GM21737 (cell line): ENCODE data around the gene MICAL2.
A peak's percentile ranks its signal among the peaks of the same experiment; 100 is the strongest.

ENCODE experiments used
- ATAC-seq: cut with Tn5 transposase; IDR thresholded peaks from one replicate; pipeline ENCODE4 v1.9.1; 2021; ENCODE audit warnings: mild to moderate bottlenecking, moderate library complexity; ENCODE audit not compliant: unreplicated experiment

Gene MICAL2

DNA sequence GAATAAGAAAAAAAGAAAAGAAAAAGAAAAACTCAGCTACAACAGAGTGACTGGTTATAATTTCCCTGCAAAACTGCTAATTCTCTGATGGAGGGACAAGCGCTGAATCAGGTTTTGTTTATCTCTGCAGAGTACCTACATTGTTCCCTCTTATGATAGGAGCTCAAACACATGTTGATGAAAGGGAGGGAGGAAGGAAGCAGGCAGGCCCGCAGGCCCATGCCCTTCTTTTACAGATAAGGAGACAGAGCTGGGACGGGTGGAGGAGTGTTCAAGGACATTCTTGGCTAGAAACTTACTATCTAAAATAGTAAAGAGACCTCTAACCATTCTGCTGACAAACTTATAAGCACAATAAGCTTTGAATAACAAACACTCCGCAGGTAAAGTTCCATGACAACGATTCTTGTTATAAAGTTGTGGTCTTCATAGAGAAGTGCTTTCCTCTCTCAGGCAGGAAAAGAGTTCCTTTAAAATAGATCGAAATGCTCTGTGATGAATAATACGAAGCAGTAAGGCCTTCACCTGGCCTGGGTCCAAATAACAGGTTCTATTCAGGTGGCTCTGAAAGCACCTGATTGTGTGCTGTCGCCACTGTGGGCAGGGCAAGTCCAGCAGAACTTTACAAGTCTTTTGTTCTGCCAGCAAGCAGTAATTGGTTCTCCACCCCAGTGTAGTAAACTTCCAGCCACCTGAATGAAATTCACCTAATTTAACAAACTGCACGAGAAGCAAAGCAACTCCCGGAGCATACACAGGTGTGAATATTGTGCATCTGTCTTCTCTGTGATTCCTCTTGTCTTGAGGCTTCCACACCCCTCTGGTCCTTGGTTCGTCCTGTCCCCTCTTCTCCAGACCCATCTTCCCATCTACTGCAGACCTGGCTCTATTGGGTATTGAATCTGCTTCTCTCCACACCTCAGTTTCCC, 15.3 kb upstream of the MICAL2 start:
- ATAC-seq, result no peak

DNA sequence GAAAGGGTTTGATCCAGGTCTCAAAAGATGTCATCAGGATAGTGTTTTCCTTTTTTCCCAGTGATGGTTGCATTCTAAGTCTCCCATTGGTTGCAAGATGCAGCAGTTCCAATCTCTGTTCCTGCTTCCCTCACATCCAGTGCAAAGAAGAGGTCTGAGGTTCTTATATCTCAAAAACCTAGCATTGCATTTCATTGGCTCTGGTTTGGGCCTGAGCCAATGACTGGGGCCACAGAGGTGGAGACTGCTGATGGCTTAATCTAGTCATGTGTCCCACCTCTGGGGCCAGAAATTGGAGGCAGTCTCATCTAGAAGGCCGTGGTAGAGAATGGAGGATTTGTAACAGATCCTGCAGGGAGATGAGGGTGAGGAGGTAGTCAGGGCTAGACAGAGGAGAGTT, 13.2 kb upstream of the MICAL2 start:
- no peak for ATAC-seq

DNA sequence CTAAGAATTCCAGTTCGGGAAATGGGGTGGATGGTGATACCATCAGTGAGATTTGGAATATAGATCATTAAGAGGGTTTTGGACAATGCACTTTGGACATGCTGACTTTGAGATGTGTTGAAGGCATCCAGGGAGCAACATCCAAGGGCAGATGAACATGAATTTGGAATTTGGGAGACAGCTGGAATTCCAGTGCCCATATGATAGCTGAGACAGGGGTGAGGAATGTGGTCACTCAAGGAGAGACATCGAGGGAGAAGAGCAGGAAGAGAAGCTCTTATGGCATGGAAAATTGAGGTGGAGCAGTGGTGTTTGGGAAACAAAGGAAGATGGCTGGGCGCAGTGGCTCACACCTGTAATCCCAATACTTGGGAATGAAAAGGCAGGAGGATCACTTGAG, 11.8 kb upstream of the MICAL2 start:
- no peak for ATAC-seq

DNA sequence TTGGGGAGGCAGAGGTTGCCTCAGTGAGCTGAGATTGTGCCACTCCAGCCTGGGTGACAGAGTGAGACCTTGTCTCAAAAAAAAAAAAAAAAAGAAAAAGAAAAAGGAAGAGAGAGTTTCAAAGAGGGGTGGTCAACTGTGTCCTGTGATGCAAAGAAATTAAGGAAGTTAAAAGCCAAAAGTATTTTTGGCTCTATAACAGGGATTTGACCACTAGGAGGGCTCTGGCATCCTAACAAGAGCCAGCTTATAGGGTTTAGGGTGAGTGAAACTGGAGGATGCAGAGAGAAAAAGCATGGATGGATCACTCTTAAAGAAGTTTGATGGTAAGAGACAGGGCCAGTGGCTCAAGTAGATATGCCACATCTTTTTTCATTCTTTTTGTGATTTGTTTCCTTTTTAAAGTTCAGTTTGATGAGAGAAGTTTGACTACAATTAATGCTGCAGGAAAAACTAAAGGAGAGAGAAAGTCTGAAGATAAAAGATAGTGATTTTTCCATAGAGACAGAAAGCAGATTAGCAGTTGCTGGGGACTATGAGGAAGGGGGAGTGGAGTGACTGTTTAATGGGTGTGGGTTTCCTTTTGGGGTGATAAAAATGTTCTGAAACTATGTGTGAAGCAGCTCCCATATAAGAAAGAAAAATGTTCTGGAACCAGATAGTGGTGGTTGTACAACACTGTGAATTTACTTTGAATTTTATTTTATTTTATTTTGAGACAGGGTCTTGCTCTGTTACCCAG, 11.1 kb upstream of the MICAL2 start:
- no peak for ATAC-seq

DNA sequence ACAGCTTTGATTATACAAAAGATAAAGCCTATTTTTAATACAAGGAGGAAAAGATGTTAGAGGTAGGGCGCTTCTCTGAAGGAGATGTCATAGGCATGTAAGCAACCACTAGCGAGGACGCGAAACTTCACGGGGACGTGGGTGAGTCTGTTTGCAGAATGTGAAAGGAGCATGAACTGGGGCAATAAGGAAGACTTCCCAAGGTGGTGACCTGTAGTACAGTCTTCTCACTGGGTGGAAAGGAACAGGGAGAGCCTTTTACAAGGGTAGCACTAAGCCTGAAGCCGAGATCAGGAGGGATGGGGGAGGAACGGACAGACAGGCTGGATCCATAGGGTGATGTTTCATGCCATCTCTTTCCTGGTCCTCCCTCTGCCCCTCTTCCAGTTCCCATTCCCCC, 10.0 kb upstream of the MICAL2 start:
- ATAC-seq, result no peak

DNA sequence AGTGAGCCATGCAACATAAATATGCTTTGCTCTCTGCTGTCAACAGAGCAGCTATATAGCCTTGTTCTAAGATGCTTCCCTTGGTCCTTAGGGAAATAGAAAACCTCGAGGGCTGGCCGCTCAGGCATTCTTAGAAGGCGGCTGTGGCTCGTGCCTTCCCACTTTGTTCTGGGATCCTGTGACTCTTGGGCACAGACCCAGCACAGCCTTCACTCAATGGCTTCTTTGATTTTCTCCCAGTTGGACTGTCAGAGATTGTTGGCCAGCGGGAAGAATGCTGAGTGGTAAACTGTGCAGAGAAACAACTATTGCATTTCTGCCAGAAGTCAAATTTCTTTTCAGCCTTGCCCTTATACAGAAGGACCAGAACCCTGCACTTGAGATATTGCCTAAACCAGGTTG, 9.5 kb upstream of the MICAL2 start:
- no peak for ATAC-seq

DNA sequence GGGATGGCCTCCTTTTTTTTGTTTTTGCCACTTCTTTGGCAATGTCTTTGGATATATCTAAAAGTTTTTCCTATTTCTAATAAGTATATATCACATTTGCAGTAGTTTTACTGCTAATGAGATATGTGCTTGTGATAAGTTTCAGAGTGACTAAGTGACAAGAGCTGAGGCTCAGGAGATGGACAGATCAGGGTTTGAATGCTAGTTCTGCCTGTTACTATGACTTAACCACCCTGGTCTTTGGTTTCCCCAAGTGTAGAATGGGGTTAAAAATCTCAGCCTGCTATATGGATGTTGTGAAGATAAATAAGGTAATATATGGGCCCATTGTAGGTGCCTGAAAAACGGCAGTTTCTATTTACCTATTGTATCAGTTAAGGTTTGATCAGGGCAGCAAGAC, 9.1 kb upstream of the MICAL2 start:
- ATAC-seq, result no peak

DNA sequence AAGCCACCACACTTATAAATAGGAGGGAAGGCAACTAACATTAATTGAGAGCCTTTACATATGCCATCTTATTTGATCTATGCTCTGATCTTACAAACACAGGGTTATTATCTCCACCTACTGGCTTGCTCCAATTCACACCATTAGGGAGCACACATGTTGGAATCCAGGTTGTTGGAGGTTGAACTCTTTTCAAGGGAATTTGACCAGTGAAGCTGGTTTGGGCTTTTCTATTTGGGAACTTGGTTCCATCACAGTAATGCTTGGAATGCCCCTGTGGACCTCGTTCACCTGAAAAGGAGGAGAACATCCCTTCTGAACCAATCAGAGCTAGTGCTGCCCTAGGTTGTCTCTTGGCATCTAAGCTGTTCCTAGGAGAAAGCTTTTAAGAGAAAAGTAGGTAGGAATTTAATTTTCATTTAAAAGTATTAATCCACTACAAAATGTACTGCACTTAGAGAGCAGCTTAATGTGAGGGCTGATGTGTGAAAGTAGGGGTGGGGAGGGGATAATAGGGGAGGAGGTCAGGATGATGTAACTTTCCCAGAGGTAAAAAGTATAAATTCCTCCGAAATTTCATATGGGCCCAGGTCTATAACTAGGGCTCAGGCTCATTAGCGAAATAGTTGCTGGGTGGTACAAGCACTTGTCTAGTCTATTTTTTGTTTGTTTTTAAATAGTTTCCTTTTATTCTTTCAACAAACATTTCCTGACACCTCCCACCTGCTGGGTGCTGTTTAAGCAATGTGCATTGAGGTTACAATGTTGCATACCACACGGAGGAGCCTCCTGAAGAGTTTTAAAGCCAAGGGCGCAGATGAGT, 7.6 kb upstream of the MICAL2 start:
- no peak for ATAC-seq

DNA sequence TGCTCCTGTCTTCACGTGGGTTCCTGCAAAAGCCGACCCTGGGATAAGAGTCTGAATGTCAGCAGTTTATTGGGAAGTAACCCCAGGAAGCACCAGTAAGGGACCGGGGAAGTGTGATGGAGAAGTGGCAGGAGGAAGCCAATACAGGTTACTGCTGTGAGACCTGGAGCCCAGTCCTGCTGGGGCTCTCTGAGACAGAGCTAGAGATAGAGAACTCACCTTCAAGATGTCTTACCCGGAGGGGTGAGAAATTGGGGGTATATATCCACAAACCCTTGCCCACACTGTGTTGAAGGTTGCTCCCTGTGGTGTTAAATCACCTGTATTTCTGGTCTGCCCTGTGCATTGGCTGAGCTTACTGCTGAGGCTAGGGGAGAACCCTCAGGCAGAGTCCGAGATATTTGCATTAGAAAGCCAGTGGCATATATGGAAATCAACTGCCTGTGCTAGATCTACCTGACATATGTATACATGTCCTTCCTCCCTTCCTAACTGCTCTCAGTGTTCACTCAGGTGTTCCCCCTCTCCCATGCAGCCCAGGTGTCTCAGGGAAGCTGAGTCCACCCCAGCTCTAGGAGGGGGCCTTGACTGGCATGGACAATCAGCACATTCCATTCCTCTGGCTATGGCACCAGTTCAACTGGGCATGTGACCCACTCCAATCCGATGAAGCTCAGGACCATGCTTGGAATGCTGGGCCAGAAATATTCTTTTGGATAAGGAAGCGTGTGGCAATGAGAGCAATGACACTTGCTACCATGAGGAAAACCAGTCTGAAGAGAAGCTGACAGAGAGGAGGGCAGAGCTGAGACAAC, 6.8 kb upstream of the MICAL2 start:
- ATAC-seq, result no peak

DNA sequence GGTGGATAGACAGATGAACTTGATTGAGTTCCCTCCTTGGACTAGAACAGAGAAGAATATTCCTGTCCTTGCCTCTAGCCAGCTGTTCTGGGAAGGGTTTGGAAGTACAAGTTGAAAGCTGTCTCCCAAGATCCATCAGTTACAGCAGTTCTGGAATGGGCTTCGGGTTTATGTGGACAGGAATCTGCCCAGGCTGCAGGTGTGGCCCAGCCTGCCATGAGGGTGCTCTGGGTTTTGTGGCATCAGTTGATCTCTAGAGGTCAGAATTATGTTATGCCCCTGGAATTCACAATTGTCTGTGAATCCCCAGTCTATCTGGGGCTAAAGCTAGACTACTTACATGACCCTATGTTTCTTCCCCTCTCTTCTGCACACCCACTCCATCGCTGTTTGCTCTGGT, 4.9 kb upstream of the MICAL2 start:
- ATAC-seq, result no peak

DNA sequence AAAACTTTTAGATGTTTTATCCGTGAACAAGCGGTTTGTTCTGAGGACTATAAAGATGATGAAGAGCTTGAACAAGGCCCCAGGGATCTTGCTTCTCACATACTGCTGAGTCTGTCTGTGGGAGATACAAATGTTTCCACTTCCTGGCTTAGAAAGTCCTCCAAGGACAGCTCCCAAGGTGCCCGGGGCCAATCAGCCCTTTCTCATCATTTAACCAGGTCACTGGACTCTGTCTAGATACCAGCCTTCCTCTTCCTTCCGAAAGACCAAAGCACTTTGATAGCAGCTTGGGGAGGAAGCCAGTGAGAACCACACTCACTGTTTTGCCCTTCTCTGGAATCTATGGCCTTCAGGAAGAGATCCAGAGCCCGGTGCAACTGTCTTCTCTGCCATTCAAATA, 4.3 kb upstream of the MICAL2 start:
- no peak for ATAC-seq

DNA sequence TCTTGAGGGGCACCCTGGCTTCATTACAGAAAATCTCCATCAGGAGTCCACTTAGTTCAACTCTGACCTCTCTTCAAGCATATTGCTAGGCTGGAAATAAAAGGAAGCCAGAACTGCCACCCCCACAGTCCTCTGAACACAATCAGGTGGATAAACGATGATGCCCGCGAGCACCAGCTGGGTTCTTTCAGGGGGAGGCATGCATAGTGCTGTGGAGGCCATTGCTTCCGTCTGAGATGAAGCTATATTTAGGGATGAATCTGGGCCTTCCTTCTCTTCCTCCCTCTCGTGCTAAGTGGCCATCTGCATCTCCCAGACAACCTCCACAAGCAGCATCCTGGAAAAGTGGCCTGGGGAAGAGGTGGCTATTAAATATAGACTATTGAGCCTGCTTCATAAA, 3.9 kb upstream of the MICAL2 start:
- no peak for ATAC-seq

DNA sequence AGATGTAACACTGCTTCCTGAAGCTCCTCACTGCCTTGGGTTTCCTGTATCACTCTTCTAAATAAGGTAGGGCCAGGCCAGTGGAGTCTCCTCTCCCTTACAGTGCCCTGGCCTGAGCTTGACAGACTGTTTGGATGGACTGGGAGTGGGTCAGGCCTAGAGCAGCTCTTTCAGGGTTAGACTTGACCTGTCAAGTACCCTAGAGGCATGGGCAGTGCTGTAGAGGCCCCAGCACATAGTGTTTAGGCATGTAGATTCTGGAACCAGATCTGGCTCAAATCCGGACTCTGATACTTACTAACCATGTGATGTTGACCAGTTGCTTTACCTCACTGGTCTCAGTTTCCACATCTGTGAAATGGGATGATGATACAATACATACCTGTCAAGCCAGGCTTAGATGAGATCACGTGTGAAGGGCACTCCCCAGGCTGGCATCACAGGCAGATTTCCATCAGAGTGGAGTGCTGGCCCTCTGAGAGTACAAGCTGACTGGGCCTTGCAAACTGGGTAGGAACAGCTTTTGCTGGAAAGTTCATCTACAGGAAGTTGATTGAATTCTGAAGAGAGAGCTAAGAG, 1.4 kb upstream of the MICAL2 start:
- ATAC-seq, result no peak

DNA sequence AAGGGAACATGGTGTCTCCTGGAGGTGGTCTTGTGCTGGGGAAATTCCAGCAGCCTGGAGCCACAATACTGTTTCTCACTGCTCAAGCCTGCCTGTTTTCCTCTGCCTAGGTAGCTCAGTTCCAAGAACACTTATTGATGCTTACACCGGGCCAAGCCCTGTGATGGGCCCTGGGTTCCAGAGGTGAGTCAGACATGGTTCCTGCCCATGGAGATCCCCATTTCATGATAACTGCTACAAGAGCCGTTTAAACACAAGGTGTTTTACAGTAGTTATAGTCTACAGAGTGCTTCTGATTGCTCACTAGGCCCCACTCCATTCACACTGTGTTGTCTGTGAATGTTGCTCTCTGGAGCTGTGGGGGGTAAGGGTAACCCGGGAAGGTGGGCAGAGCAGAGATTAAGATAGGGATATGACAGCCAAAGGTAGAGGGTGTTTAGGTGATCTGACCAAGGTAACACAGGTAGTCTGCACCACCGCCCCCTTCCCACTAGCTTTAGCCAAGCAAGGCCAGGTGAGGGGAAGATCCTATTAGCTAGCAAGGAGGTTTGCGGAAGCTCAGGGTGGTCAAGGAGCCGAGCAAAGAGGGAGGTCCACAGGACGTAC, 696 bp upstream of the MICAL2 start:
- ATAC-seq, result no peak

DNA sequence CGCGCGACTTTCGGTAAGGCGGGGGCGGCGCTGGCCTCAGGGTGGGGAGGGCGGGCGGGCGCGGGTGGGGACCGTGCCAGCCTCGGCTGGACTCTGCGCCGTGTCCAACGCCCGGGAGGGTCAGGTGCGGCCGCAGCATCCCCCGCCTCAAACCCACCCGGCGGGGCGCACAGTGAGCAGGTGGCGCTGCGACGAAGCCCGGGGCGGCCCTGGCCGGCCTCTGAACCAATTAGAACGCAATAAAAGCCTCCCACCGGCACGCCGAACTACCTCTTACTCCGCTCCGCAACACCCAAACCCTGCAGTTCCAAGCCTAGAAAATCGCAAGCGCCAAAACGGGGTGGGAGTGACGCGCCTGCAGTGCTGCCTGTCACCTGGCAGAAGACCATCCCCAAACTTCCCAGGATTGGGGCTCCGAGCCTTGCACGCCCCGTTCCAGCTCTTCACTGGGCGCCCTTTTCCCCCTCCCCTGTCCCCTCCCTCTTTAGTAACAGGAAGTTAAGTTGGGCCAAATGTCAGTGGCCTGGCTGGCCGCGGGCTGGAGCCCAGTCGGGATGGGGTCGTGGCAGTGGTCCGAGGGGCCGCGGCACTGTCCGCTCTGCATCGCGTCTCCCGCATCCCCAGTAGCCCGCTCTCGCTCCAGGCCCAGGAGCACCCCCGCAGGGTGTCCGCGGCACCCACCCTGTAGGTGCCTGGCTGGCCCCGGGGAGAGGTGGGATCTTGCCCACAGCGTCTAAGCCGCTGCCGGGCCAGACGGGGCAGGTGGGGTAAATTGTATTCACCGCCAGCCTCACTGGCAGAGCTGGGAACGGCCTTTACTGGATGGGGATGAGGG, 541 bp downstream of the MICAL2 start:
- ATAC-seq, result peak; percentile 34

DNA sequence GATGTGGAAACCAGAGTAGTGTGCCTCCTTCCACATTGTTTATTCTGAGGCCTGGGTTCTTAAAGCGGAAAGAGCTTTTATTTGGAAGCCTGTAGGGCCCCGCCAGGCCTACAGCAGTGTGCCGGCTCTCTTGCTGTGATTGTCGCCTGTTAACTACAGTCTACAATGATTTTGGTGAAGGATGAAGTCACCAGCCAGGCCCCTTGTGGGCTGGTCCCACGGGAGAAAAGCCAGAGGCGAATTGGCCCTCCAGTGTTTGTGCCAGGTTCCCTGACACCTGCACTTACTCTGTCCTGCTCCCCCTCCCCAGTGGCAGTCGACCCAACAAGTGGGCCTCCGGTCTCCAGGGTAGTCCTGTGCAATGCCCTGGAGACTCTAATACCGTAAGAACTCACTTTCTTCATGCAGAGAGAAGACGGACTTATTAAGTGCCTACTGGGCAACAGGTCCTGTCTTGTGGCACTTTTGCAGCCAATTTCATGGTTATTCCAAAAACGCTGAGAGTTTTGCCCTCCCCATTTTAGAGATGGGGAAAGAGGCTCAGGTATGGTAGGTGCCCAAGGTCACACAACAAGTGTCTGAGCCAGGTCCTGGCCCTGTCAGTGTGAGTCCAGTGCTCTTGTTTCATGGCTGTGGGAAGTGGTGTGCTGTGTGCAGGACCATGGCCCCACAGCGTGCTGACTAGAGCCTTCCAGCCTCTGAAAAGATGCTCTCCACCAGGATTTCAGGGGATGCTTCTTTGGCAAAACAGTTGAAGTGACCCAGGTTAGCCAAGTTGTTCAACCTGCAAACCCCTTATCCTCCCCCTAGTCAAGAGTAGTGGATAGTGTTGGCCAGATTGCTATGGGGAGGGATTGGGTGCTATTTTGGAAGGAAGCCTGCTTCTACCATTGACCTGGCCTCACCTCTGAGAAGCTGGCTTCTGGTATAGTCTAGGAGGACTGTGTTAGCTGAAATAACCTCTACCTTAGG, 1.4 kb downstream of the MICAL2 start:
- ATAC-seq, result no peak

DNA sequence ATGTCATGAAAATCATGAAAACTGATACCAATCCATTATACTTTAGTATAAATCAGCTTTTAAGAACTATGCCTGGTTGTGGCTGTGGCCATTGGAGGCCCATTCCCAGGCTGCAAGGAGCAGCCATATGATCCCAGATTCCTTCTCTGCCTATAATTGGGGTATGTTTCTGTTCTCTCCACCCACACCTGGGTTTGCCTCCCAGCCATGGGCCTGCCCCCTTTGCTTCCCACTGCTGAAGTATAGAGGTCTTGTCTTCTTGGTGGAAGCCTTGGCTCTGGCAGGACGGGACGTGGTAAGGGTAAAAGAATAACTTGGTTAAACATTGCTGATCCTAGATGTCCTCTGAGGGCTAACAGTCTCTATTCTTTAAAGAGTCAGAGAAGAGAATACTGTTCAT, 2.4 kb downstream of the MICAL2 start:
- ATAC-seq, result no peak

DNA sequence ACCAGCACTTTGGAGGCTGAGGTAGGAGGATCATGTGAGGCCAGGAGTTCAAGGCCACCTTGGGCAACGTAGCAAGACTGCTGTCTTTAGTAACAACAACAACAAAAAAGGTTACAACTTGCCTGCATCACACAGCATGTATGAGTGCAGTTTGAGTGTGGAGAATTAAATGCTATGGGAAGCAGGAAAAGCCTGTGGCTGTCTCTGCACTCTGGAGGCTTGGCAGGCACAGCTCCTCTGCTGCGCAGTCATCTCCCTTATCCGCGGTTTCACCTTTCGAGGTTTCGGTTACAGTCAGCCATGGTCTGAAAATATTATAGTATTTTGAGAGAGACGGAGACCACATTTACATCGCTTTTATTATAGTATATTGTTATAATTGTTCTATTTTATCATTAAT, 2.9 kb downstream of the MICAL2 start:
- no peak for ATAC-seq
